SJSA1 (cell line): ENCODE measurements around the gene RGS16. TPM values are rescaled to one million over a fixed set of nuclear protein-coding genes. Genes with fewer than 3 reads are reported as not detected.

Experiments used
- DNase-seq, 2 experiments: peaks; one replicate each; pipeline ENCODE4 v3.0.0-alpha.2; 2015 to 2020; ENCODE audit warnings: low spot score in 2 of 2, low read depth in 1 of 2
- H3K27ac ChIP-seq: fragments of 250-450 bp; sonication (Bioruptor Pico); 2 replicates; pipeline ENCODE4 v1.5.1; 2020; ENCODE audit warnings: mild to moderate bottlenecking, moderate library complexity
- H3K27me3 ChIP-seq: fragments of 250-450 bp; sonication (Bioruptor Pico); replicated peaks from 2 replicates; pipeline ENCODE4 v1.5.1; 2020; ENCODE audit warnings: mild to moderate bottlenecking, moderate library complexity
- H3K36me3 ChIP-seq: fragments of 250-450 bp; sonication (Bioruptor Pico); 2 replicates; pipeline ENCODE4 v1.5.1; 2020; ENCODE audit warnings: mild to moderate bottlenecking
- H3K4me1 ChIP-seq: fragments of 250-450 bp; sonication (Bioruptor Pico); replicated peaks from 2 replicates; pipeline ENCODE4 v1.6.1; 2021; ENCODE audit warnings: mild to moderate bottlenecking
- H3K4me3 ChIP-seq: fragments of 250-450 bp; sonication (Bioruptor Pico); 2 replicates; pipeline ENCODE4 v1.5.1; 2020; ENCODE audit warnings: mild to moderate bottlenecking
- H3K9me3 ChIP-seq: fragments of 250-450 bp; sonication (Bioruptor Pico); replicated peaks from 2 replicates; pipeline ENCODE4 v1.5.1; 2020; ENCODE audit warnings: mild to moderate bottlenecking
- total RNA-seq: library from RNA; depleted of rRNA; stranded (reverse); fragments of >200 nt; shearing (Covaris generic); gene quantifications from 2 replicates; pipeline ENCODE4 v1.2.3, GENCODE V29; 2014

Gene RGS16
- total RNA-seq, 1 experiment from 2014 or later = 5.7 TPM

DNA sequence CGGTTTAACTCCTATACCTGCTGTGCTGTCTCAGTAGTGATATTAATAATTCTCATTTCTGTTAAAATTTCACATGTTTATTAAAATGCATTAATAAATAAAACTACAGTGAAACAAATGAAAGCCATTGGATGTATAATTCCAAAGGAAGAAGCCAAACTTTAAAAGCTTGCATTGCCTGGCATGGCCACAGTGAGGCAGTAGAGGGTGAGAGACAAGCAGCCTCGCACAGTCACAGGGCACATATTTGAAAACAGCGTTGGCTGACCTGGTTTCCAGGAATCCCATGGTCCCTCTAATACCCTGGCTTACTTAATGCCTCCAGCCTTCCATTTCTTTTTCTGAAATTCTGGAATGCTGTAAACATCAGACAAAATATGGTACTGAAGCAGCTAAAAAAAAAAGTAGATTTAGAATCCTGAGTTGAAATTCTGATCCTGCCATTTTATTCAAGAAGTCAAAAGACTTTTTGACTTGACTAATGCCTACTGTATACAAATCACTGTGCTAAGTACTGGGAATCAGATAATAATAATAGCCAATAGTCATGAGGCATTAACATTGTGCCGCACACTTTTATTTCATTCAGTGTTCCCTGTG, 8.4 kb downstream of the RGS16 start:
- peaks cover 17% of the 10 kb centered on the region for H3K36me3 ChIP-seq
- no peaks in the 10 kb centered on the region for H3K9me3 ChIP-seq
- H3K27me3 ChIP-seq = no peaks in the 10 kb centered on the region
- H3K4me1 ChIP-seq = no peaks in the 10 kb centered on the region
- H3K27ac ChIP-seq = no peak overlapping the region
- peak in 1 of 2 experiments; percentile 65 for DNase-seq
- no peak overlapping the region for H3K4me3 ChIP-seq

DNA sequence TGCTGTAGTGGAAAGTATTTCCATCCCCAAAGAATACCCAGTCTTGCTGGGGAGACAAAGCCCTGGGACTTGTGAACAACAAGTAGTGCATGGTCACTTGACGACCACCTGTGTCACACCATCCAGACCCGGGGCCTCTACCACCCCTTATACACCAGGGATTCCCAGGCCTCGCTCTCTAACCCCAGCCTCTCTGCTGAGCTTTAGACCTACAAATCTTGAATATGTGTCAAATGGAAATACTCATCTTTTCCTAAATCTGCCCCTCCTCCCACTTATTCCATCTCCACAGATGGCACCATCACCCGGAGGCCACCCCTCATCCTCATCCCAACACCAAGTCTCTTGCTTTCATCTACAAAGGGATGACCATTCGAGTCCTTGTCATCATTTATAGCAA, 14.3 kb downstream of the RGS16 start:
- no peaks in the 10 kb centered on the region for H3K27me3 ChIP-seq
- no peak for DNase-seq
- no peak overlapping the region for H3K4me3 ChIP-seq
- peaks cover 8% of the 10 kb centered on the region for H3K4me1 ChIP-seq
- no peaks in the 10 kb centered on the region for H3K36me3 ChIP-seq
- H3K9me3 ChIP-seq = no peaks in the 10 kb centered on the region
- no peak overlapping the region for H3K27ac ChIP-seq

DNA sequence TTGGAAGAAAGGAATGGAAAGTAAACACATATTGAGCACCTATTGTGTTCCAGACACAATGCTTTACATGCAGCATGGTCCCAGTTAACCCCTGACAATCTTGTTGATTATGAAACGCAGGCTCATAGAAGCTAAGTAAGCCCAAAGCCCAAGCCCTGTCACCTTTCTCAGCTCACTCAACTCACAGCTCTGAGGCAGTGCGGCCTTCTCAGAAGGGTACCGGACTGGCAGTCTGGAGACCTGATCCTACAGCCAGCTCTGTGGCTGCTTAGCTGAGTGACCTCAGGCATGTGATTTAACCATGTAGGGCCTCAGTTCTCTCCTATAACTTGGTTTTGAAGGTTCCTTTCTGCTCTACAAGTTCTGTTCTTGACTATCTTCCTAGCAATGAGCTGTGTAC, 14.7 kb downstream of the RGS16 start:
- H3K9me3 ChIP-seq = no peaks in the 10 kb centered on the region
- H3K27ac ChIP-seq = no peak overlapping the region
- no peaks in the 10 kb centered on the region for H3K27me3 ChIP-seq
- H3K4me1 ChIP-seq = peaks cover 8% of the 10 kb centered on the region
- DNase-seq = no peak
- H3K4me3 ChIP-seq = peak overlapping the region; percentile 45
- no peaks in the 10 kb centered on the region for H3K36me3 ChIP-seq

DNA sequence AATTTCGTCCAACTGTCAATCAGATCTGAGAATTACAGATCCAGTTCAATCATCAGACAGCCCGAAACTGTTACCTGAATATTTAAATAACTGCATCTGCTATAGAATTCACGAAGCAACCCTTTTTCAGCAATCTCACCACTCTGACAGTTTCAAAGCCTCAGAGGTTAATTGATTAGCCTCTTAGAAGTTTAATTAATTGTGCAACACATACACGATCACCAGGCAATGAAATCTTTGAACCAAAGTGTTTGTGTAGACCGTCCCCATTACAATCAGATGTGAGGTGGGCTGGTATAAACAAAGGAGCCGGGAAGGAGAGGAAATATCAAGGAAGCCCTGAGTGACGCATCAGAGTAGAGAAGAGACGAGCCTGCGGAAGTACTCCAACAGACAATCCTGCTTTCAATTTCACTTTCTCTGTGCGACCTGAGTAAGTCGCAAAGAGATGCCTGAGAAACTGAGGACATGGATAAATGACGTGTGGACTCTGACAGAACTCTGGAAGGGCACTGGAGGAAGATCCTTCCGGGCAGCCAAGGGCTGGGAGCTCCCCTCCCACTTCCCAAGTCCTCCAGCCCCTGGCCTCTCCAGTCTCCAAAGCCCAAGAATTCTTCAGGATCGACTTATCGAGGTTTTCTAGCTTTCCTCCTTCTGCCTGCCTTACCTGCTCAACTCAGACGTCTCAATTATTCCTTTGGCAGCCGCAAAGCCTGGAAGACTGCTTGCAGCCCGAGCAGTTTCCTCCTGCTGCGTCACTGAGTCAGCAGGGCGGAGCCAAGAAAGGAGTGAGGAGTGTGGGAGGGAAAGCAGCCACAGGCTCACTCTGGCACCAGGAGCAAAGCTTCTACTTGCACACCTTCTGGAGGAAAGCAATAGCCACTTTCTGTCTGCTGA, 15.4 kb downstream of the RGS16 start, which contains the start of gene RNASEL:
Gene RNASEL, minus strand, starts transcription at position 757 of the 897 bp plus-strand sequence. CDS start 2,450 bp downstream, outside the sequence.
- Histone ChIP-seq H3K4me3 (peak within 1 kb of the TSS; percentile 45), H3K9me3 (no peaks in the 10 kb centered on the region), H3K27ac (peak within 1 kb of the TSS; percentile 66), H3K36me3 (no peaks in the 10 kb centered on the region), H3K27me3 (no peaks in the 10 kb centered on the region), H3K4me1 (peaks cover 8% of the 10 kb centered on the region)
- DNase-seq = peak; percentile 63 to 84

DNA sequence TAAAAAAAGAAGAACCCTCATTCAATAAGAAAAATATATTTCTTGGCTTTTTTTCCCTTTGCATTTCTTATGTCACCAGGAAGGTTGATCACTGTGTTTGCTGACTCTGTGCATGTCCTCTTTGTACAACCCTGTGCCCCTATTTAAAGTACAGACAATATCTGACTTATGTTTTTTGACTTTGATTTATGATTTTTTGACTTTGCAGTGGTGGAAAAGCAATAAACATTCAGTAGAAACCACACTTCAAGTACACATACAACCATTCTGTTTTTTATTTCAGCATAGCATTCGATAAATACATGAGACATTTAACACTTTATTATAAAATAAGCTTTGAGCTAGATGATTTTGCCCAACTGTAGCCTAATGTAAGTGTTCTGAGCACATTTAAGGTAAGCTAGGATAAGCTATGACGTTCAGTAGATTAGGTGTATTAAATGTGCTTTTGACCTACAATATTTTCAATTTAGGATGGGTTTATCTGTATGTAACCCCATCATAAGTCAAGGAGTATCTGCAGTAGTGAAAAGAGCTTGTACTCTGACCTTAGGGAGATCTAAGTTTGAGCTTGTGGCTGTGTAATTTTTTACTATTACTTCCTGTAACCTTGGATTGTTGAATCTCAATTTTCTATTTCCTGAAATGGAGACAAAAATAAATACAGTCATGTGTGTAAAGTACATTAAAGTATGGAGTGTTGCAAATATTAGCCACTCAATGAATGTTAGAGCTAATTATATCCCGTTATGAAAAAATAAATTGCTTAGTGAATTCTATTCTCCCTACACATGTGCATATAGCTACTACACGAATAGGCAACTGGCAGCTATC, 16.3 kb downstream of the RGS16 start:
- peak overlapping the region; percentile 45 for H3K4me3 ChIP-seq
- no peaks in the 10 kb centered on the region for H3K9me3 ChIP-seq
- H3K27me3 ChIP-seq = no peaks in the 10 kb centered on the region
- peaks cover 8% of the 10 kb centered on the region for H3K4me1 ChIP-seq
- H3K36me3 ChIP-seq = no peaks in the 10 kb centered on the region
- peak overlapping the region; percentile 66 for H3K27ac ChIP-seq
- no peak for DNase-seq

DNA sequence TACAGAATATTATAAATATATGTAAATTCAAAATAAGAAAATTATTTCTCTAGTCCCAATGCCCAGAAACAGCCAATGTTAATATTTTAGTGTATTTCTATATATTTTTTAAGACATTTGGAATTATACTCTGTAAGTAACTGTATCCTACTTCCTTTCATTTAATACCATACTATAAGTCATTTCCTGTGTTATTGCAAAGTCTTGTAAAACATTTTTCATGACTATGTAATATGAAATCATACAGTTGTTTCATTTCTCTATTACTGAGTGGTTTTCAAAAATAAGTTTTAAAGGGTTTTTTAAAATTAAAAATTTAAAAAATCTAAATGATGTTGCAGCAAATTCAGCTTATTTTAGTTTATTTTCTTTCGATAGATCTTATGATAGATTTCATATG, 17.1 kb downstream of the RGS16 start:
- Histone ChIP-seq H3K27ac (no peak overlapping the region), H3K4me3 (no peak overlapping the region), H3K4me1 (peaks cover 8% of the 10 kb centered on the region), H3K9me3 (no peaks in the 10 kb centered on the region), H3K27me3 (no peaks in the 10 kb centered on the region), H3K36me3 (no peaks in the 10 kb centered on the region)
- no peak for DNase-seq

DNA sequence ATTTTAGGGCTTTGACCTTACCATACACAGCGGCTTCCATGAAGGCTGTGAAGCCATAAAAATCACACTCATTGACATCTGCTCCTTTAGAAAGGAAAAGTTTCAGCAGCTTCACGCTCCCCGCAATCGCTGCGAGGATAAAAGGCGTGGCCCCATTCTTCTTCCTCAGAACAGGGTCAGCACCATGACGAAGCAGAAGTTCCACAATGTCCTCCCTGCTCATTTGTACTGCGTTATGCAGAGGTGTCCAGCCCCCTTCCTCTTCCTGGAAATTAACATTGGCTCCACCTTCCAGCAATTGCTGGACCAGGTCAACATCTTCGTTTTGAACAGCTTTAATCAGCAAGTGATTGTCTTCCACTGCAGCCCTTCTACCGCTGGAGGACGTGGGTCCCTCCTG, 17.8 kb downstream of the RGS16 start:
- H3K4me1 ChIP-seq = peaks cover 8% of the 10 kb centered on the region
- DNase-seq = no peak
- no peaks in the 10 kb centered on the region for H3K36me3 ChIP-seq
- no peaks in the 10 kb centered on the region for H3K9me3 ChIP-seq
- H3K27ac ChIP-seq = no peak overlapping the region
- H3K27me3 ChIP-seq = no peaks in the 10 kb centered on the region
- no peak overlapping the region for H3K4me3 ChIP-seq

DNA sequence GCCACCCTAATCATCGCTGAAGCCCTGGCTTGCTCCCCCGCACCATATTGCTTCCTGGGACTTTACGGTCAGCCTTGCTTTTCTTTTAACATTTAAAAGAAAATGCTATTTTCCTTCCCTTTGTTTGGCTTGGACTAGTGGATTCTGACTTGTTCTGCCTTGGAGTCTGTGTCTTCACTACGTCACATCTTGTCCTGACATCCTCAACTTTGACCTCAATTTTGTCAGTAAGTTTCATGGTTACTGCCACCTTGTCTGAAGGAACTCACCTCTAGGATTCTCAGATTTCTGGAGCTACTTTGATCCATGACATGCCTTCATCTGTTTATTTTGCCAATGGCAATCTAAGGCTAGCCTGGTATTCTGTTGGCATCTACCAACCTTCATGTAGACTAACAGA, 19.4 kb downstream of the RGS16 start:
- no peaks in the 10 kb centered on the region for H3K9me3 ChIP-seq
- DNase-seq = no peak
- H3K4me3 ChIP-seq = no peak overlapping the region
- H3K36me3 ChIP-seq = 0 out of 2 replicates have a peak, but pooled peaks cover 7% of the 10 kb centered on the region
- peaks cover 8% of the 10 kb centered on the region for H3K4me1 ChIP-seq
- H3K27ac ChIP-seq = no peak overlapping the region
- H3K27me3 ChIP-seq = no peaks in the 10 kb centered on the region

DNA sequence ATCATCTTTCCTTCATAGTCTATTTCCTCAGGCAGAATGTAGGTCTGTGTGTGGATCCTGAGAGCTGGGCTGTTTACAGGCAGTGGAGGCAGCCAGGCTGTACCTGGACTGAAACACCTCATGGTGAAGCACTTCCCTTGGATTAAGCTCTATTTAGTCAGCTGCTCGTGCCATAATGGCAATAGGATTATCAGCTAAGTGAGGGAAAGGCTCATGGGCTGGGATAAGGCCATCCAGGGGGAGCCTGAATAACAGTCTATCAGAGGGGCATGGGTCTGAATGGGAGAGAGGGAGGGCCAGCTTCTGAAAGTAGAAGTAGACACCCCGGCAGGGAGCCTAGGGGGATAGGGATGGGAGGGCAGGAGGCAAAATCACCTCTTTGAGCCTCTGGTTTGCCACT, 23.5 kb downstream of the RGS16 start:
- Histone ChIP-seq H3K9me3 (no peaks in the 10 kb centered on the region), H3K27me3 (no peaks in the 10 kb centered on the region), H3K4me3 (no peak overlapping the region), H3K27ac (no peak overlapping the region), H3K4me1 (peaks cover 7% of the 10 kb centered on the region), H3K36me3 (peaks cover 15% of the 10 kb centered on the region; the same call in 1 of the 2 replicates)
- no peak for DNase-seq

DNA sequence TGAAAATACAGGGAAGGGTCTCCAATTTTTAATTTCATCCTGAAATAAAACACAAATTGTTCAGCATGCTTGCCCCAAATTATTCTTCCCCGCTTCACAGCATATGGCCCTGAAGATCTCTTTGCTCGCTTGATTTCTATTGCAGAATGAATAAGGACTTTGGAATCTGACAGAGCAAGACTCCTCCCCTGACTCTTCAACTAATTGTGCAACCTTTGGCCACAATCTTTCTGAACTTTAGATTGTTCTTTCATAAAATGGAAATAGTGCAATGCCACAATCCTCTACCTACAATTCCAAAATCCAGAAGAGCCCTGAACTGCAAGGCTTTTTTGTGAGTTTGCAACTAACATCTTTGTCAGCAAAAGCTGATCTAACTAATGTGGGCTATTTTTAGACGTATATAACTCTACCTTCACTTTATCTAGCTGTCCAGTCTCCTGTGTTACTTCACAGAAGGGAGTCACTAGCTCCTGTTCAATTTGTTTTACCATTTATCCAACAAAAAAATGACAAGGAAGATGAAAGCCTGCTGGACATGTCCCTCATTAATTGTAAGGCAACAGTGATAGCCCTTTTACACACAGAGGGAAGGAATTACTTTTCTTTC, 28.5 kb downstream of the RGS16 start:
- Histone ChIP-seq H3K9me3 (no peaks in the 10 kb centered on the region), H3K4me3 (no peak overlapping the region), H3K27ac (no peak overlapping the region), H3K36me3 (peaks cover 15% of the 10 kb centered on the region; the same call in 1 of the 2 replicates), H3K27me3 (no peaks in the 10 kb centered on the region), H3K4me1 (peaks cover 8% of the 10 kb centered on the region)
- DNase-seq = peak in 1 of 2 experiments; percentile 7

DNA sequence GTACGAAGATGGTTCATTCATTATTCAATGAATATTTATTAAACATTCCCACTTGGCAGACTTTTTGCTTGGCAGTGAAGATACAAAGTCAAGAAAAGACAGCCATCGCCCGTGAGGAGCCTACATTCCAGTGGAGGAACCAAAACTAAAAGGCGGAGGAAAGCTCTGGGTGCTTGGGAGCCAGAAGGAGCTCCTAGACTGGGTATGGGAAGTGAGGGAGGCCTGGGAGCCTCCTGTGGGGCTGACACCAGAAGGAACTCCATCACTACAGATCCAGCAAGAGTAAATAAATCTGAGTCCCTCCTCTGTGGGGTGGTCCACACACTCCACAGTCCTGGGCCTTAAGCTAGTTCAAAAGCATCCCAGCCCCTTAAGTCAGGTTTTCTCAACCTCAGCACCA, 30.0 kb downstream of the RGS16 start:
- H3K4me1 ChIP-seq = peaks cover 8% of the 10 kb centered on the region
- H3K27me3 ChIP-seq = no peaks in the 10 kb centered on the region
- peaks cover 7% of the 10 kb centered on the region; the same call in 1 of the 2 replicates for H3K36me3 ChIP-seq
- no peak for DNase-seq
- no peak overlapping the region for H3K4me3 ChIP-seq
- H3K27ac ChIP-seq = no peak overlapping the region
- H3K9me3 ChIP-seq = no peaks in the 10 kb centered on the region

DNA sequence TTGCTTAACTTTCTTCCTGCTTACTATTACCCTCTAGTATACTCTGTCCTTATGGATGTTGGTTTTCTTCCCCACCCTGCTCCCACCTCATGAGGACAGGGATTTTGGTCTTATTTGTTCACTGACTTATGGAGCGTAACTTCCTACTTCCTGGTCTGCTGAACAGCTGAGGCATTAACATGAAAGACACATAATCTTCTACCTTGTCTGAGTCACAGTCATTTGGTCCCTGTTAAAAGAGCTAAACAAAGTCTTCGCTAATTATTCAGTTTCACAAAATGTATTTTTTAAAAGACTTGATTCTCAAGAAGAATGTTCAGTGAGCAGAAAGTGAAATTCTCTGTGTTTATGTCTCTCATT, 33.6 kb downstream of the RGS16 start:
- Histone ChIP-seq H3K9me3 (no peaks in the 10 kb centered on the region), H3K27me3 (no peaks in the 10 kb centered on the region), H3K27ac (no peak overlapping the region), H3K4me1 (no peaks in the 10 kb centered on the region; the same call in none of the 2 replicates), H3K36me3 (0 out of 2 replicates have a peak, but pooled peaks cover 3% of the 10 kb centered on the region), H3K4me3 (no peak overlapping the region)
- no peak for DNase-seq

DNA sequence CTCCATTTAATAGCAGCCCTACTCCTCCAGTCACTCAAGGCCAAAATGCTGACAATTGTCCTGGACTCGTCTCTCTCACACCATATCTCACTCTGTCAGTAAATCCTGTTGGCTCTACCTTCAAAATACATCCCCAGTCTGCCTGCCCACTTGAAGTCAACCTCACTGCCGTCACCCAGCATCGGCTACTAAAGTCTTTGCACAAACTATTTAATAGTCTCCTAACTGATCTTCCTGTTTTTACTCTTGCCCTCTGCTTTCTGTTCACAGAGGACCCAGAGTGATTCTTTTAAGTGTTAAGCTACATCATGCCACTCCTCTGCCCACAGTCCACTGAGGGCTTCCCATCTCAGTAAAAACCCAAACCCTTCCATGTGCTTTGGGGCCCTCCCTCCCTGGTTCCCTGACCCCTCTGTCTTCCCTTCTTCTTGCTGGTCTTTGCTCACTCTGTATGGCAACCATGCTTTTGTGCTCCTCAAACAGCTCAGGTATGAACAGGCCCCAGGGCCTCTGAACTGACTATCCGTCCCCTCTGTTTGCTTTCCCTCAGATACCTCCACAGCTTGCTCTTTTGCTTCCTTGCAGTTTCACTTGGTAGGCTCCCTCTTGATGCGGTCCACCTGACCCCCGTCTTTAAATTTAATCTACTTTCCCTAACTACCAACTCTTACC, 34.1 kb downstream of the RGS16 start:
- H3K27ac ChIP-seq = no peak overlapping the region
- no peak for DNase-seq
- H3K27me3 ChIP-seq = no peaks in the 10 kb centered on the region
- no peaks in the 10 kb centered on the region for H3K4me1 ChIP-seq
- 0 out of 2 replicates have a peak, but pooled peaks cover 3% of the 10 kb centered on the region for H3K36me3 ChIP-seq
- H3K9me3 ChIP-seq = no peaks in the 10 kb centered on the region
- no peak overlapping the region for H3K4me3 ChIP-seq
